ENCODE measurements around the gene ATL3.

- TF ChIP-seq CTCF (IDR thresholded peaks at IDR 0.05) (no peak), POLR2A (IDR thresholded peaks at IDR 0.05) (no peak)
Observed at GRCh38 chr11:63666874-63667273, 4.3 kb downstream of the ATL3 start.

All from adrenal gland (tissue), 5 donors.